ENCODE results near the gene FAM169A. TPM values are rescaled to one million over a fixed set of nuclear protein-coding genes. Genes with fewer than 3 reads are reported as not detected.
"Not testable (repeated sequence)": the region's sequence is repeated elsewhere in the genome, so short reads cannot be mapped to it uniquely, and the experiment has no call there.

The FAM169A gene
- polyA plus RNA-seq, 1 donor, result 24.3 TPM

GRCh38 chr5:74801197-74801596 is 65.0 kb downstream of the FAM169A start:
- no peak for DNase-seq

DNA sequence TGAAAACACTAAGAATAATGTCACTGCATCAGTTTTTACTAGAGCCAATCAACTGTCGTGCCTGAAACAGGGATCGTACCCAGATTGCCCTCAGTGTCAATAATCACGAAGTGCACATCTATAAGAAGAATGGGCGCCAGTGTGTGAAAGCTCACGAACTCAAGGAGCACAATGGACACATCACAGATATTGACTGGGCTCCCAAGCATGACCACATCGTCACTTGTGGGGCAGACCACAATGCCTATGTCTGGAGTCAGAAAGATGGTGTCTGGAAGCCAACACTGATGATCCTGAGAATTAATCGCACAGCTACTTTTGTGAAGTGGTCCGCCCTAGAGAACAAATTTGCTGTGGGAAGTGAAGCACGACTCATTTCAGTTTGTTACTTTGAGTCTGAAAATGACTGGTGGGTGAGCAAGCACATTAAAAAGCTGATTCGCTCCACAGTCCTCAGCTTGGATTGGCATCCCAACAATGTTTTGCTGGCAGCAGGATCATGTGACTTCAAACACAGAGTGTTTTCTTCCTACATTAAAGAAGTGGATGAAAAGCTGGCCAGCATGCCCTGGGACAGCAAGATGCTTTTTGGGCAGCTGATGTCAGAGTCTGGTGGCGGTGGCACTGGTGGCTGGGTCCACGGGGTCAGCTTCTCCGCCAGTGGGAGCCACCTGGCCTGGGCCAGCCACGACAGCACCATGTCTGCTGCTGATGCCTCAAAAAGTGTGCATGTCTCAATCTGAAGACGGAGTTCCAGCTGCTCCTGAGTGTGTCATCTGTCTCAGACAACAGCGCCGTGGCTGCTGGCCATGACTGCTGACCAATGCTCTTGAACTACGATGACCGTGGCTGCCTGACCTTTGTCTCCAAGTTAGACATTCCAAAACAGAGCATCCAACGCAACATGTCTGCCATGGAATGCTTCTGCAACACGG is 66.9 kb downstream of the FAM169A start:
- no peak for DNase-seq

DNA sequence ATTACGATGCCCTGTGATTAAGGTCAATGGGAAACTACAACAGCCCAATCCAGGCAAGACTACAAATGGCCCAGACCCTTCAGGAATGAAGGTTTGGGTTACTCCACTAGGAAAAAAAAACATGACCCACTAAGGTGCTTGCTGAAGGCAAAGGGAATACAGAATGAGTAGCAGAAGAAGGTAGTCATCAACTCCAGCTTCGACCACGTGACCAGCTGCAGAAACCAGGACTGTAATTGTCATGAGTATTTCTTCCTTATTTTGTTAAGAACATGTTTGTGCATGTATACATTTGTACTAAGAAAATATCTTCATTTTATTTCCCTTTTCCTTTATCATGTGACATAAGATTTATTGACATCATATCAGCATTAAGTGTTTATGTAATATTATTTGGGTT is 74.5 kb downstream of the FAM169A start:
- not testable (repeated sequence) for DNase-seq

DNA sequence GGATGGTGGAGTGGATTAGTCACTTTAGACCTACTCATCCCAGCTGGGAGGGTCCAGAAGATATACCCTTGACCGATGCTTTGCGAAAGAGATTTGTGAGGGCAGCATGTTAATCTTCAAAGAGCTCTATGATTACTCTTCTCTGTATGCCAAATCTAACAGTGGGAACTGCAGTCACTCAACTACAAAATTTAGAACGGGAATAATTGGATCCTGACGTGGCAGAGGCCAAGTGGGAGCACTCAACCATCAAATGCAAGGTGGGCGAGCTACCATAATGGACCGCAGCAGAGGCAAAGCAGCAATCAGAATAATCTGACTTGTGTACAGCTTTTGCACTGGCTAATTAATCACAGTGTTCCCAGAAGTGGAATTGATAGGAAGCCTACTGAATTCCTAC is 78.8 kb downstream of the FAM169A start:
- DNase-seq, result no peak

GRCh38 chr5:74786851-74787250 is 79.3 kb downstream of the FAM169A start:
- DNase-seq, result no peak

GRCh38 chr5:74778609-74779008 is 87.6 kb downstream of the FAM169A start:
- DNase-seq, result no peak

DNA sequence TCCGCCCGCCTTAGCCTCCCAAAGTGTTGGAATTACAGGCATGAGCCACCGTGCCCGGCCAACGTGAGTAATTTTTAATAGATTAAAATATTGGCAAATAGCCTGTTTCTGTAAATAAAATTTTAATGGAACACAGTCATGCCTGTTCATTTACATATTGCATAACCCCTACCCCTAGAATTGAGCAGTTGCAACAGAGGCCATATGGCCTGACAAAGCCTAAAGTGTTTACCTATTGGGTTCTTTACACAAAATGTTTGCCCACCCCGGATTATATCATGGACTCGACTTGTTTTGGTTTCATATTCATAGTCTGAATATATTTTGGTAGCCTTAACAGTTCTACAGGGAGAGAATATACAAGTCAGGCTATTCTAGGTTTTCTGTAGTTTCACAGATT is 93.8 kb downstream of the FAM169A start:
- no peak for DNase-seq

- DNase-seq, result peak; percentile 38
These were observed 98.6 kb downstream of the FAM169A start for GRCh38 chr5:74767579-74767913.

GRCh38 chr5:74766849-74767578 is 99.2 kb downstream of the FAM169A start, which contains the start of the genes GFM2 and NSA2:
TSS of gene GFM2 (minus strand) at chr5:74767117. CDS start at chr5:74763742, 3,375 bp downstream.
TSS of gene NSA2 (plus strand) at chr5:74767249. CDS start at chr5:74767361, 112 bp downstream.
- peak; percentile 95 for DNase-seq

GRCh38 chr5:74766418-74766848 is 99.8 kb downstream of the FAM169A start:
- peak; percentile 26 for DNase-seq

DNA sequence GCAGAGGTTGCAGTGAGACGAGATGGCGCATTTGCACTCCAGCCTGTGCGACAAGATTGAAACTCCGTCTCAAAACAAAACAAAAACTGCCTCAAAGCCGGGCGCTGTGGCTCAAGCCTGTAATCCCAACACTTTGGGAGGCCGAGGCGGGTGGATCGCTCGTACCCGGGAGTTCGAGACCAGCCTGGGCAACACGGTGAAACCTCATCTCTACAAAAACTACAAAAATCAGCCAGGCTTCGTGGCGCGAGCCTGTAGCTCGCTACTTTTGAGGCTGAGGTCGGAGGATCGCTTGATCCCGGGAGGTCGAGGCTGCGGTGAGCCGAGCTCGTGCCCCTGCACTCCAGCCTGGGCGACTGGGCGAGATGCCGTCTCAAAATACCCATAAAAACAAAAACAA is 100.3 kb downstream of the FAM169A start:
- no peak for DNase-seq

- no peak for DNase-seq
These were observed 101.0 kb downstream of the FAM169A start for GRCh38 chr5:74765201-74765600.

- no peak for DNase-seq
These were observed 102.7 kb downstream of the FAM169A start for GRCh38 chr5:74763504-74763903.

DNA sequence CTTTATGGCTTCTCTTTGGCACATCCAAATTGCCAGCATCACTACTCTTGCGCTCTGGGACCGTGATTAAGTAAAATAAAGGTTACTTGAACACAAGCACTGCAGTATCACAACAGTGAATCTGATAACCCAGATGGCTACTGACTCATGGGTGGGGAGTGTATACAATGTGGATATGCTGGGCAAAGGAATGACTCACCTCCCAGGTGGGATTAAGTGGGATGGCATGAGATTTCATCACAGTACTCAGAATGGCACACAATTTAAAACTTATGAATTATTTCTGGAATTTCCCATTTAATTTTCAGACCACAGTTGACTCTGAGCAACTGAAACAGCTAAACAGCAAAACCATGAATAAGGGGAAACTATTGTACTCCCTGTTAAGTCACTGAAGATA is 103.6 kb downstream of the FAM169A start:
- DNase-seq, result no peak

- no peak for DNase-seq
These were observed 104.9 kb downstream of the FAM169A start for GRCh38 chr5:74761241-74761640.

- DNase-seq, result not testable (repeated sequence)
These were observed 117.4 kb downstream of the FAM169A start for GRCh38 chr5:74748742-74749141.

- DNase-seq, result no peak
These were observed 127.8 kb downstream of the FAM169A start for GRCh38 chr5:74738406-74738805.

GRCh38 chr5:74736759-74737158 is 129.4 kb downstream of the FAM169A start:
- no peak for DNase-seq

Other genes starting within 250 kb of the FAM169A start
- gene ENC1, start 225.7 kb downstream of the FAM169A start, polyA plus RNA-seq (ENCODE audit: insufficient read length), result 102 TPM
- gene HEXB, start 181.2 kb downstream of the FAM169A start, polyA plus RNA-seq (ENCODE audit: insufficient read length), result 146 TPM
- gene GFM2, start 99.3 kb downstream of the FAM169A start, polyA plus RNA-seq (ENCODE audit: insufficient read length), result 62.3 TPM
- 233 TPM for gene NSA2, start 99.1 kb downstream of the FAM169A start, polyA plus RNA-seq (ENCODE audit: insufficient read length)
- 18.3 TPM for gene GCNT4, start 186.2 kb upstream of the FAM169A start, polyA plus RNA-seq (ENCODE audit: insufficient read length)